ENCODE measurements around the gene SLC35G3. TPM values are rescaled to one million over a fixed set of nuclear protein-coding genes. Genes with fewer than 3 reads are reported as not detected.
"Not testable (repeated sequence)": the region's sequence is repeated elsewhere in the genome, so short reads cannot be mapped to it uniquely, and the experiment has no call there.

SLC35G3 gene
- total and polyA plus RNA-seq, 2 of the 8 experiments (the other 6 are each of a cell fraction or from before 2014, with no cell fraction given) = not detected

DNA sequence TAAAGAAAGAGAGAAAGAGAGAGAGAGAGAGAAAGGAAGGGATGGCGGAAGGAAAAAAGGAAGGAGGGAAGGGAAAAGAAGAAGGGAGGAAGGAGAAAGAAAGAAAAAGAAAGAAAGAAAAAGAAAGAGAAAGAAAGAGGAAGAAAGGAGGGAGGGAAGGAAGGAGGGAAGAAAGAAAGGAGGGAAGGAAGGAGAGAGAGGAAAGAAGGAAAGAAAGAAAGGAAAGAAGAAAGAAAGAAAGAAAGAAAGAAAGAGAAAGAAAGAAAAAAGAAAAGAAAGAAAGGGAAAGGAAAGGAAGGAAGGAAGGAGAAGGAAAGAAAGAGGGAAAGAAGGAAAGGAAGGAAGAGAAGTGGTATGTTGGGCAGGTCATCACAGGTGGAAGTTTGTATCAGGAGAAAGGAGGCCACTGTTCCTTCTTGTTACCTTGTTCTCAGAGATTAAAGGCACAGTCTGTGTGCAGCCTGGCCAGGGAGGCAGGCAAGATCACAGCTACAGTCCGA lies 19.3 kb downstream of the SLC35G3 start (continued):
- TF ChIP-seq SP4 (IDR thresholded peaks at IDR 0.05; ENCODE audit: low read length) = no peak

DNA sequence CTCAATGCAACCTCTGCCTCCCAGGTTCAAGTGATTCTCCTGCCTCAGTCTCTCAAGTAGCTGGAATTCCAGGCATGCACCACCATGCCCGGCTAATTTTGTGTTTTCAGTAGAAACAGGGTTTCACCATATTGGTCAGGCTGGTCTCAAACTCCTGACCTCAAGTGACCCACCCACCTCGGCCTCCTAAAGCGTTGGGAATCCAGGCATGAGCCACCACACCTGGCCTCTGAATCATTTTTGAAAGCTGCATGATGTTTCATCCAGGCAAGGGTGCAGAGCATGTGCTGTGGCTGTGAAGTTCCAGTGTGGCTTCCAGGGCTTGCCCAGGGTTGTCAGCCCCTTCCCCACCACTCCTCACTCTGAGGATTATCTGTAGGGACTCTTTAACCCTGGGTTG lies 21.9 kb downstream of the SLC35G3 start:
- H3K36me3 ChIP-seq (ENCODE audit: control insufficient read depth in 2 of 4, insufficient read depth in 4 of 4, low read length in 3 of 4); H3K79me1 ChIP-seq (ENCODE audit: low read depth, low read length); H3K18ac ChIP-seq (ENCODE audit: extremely low read depth, low read length); H3K23me2 ChIP-seq (ENCODE audit: low read depth, low read length); H3K4me2 ChIP-seq (ENCODE audit: insufficient read depth in 1 of 2, low read depth in 2 of 2, low read length in 2 of 2); DNase-seq (ENCODE audit: low read depth in 1 of 2, low spot score in 2 of 2); H3K14ac ChIP-seq (ENCODE audit: insufficient read length); H2BK120ac ChIP-seq (replicated peaks; ENCODE audit: low read depth, low read length); H3K23ac ChIP-seq (ENCODE audit: insufficient read length); FAIRE-seq; POLR2A ChIA-PET (ENCODE audit: partially characterized antibody); H3K56ac ChIP-seq (replicated peaks; ENCODE audit: insufficient read length, low read depth, low read length); H3K27me3 ChIP-seq (replicated peaks in 1 of 4; ENCODE audit: control insufficient read depth in 3 of 4, extremely low read depth in 1 of 4, insufficient read depth in 3 of 4, low read length in 3 of 4); H3K4ac ChIP-seq (replicated peaks; ENCODE audit: insufficient read length, low read depth, low read length); H2BK5ac ChIP-seq (ENCODE audit: low read depth, low read length); H3K79me2 ChIP-seq (ENCODE audit: control insufficient read depth in 1 of 2, insufficient read depth in 2 of 2, low read length in 2 of 2); H2BK12ac ChIP-seq (ENCODE audit: low read depth, low read length); H2BK20ac ChIP-seq (ENCODE audit: low read length); H2AFZ ChIP-seq (ENCODE audit: low read length); H3K27ac ChIP-seq (ENCODE audit: low read depth, low read length); H3K9me3 ChIP-seq (ENCODE audit: insufficient read depth in 2 of 2, low read depth in 1 of 2, low read length in 1 of 2); H4K20me1 ChIP-seq (replicated peaks in 1 of 2; ENCODE audit: control insufficient read depth in 1 of 2, insufficient read depth in 2 of 2, low read length in 2 of 2); H2AK5ac ChIP-seq (ENCODE audit: low read depth, low read length); H3K4me1 ChIP-seq (replicated peaks in 1 of 4; ENCODE audit: control insufficient read depth in 3 of 4, insufficient read depth in 4 of 4, low read length in 3 of 4); H4K5ac ChIP-seq (ENCODE audit: insufficient read length, low read depth, low read length); H4K8ac ChIP-seq (ENCODE audit: extremely low read depth, insufficient read depth, low read length); H3K9ac ChIP-seq (replicated peaks in 1 of 4; ENCODE audit: extremely low read depth in 1 of 4, low read depth in 3 of 4, low read length in 3 of 4); H2BK15ac ChIP-seq (ENCODE audit: low read length); H3K4me3 ChIP-seq (ENCODE audit: extremely low read depth in 1 of 4, insufficient read depth in 2 of 4, low read depth in 3 of 4, low read length in 4 of 4); H4K91ac ChIP-seq (replicated peaks; ENCODE audit: insufficient read length, low read length): not testable (repeated sequence)
- WGBS, 2 experiments (ENCODE audit: extremely low coverage in 1 of 2, insufficient coverage in 1 of 2, insufficient read length in 1 of 2, insufficient replicate concordance in 2 of 2, low coverage in 1 of 2, low lambda C conversion rate in 2 of 2, missing lambda C conversion rate in 1 of 2) = 89% methylated on average over 3 of the region's 3 CpGs; no CpG with 5 or more reads in 1 of the 2 experiments
- CTCF ChIA-PET (ENCODE audit: partially characterized antibody) = interaction anchor here (0.9 to 1.2 kb wide), 2 partner anchors 17 to 362 kb away, joined by 3 to 4 read pairs; no protein-coding TSS in a partner anchor
